Neural cell (in vitro differentiated cells): ENCODE measurements around the gene AKAP5. TPM values are rescaled to one million over a fixed set of nuclear protein-coding genes. Genes with fewer than 3 reads are reported as not detected.

Experiments used
- H2AFZ ChIP-seq: fragments of 200-600, 300-800 bp; sonication (generic), shearing (Covaris generic); 2 replicates; pipeline ENCODE4 v1.6.0; 2014; ENCODE audit warnings: low read depth, mild to moderate bottlenecking, antibody characterized with exemption, low read length, moderate library complexity
- H3F3A ChIP-seq: fragments of 200-600 bp; shearing (Covaris generic); 2 replicates; pipeline ENCODE4 v1.6.1; 2016; ENCODE audit warnings: mild to moderate bottlenecking, moderate library complexity, mixed read lengths, antibody characterized with exemption, low read length; ENCODE audit not compliant: insufficient read depth, poor library complexity, severe bottlenecking
- H3K27ac ChIP-seq: fragments of 200-600, 300-800 bp; sonication (generic), shearing (Covaris generic); 2 replicates; pipeline ENCODE4 v1.5.1; 2014; ENCODE audit warnings: mild to moderate bottlenecking, low read length, moderate library complexity
- H3K27me3 ChIP-seq: fragments of 300-800, 200-600 bp; sonication (generic), shearing (Covaris generic); 2 replicates; pipeline ENCODE4 v1.6.0; 2014; ENCODE audit warnings: mild to moderate bottlenecking, low read depth, low read length, moderate library complexity; ENCODE audit not compliant: insufficient read depth
- H3K36me3 ChIP-seq: fragments of 300-800, 200-600 bp; sonication (generic), shearing (Covaris generic); 2 replicates; pipeline ENCODE4 v1.5.1; 2014; ENCODE audit warnings: mild to moderate bottlenecking, antibody characterized with exemption, low read length, moderate library complexity; ENCODE audit not compliant: insufficient read depth
- H3K4me2 ChIP-seq: fragments of 300-800, 200-600 bp; sonication (generic), shearing (Covaris generic); 2 replicates; pipeline ENCODE4 v1.6.0; 2014; ENCODE audit warnings: mild to moderate bottlenecking, low read length
- H3K4me3 ChIP-seq: fragments of 300-800, 200-600 bp; sonication (generic), shearing (Covaris generic); 2 replicates; pipeline ENCODE4 v1.5.1; 2014; ENCODE audit warnings: mild to moderate bottlenecking, low read length, moderate library complexity
- H3K79me2 ChIP-seq: fragments of 200-600 bp; shearing (Covaris generic); replicated peaks from 2 replicates; pipeline ENCODE4 v1.6.0; 2014; ENCODE audit warnings: mild to moderate bottlenecking, low read length, moderate library complexity; ENCODE audit not compliant: insufficient read depth
- H3K9ac ChIP-seq: fragments of 300-800, 200-600 bp; sonication (generic), shearing (Covaris generic); 2 replicates; pipeline ENCODE4 v1.6.1; 2016; ENCODE audit warnings: mild to moderate bottlenecking, low read length, mixed read lengths
- H3K9me2 ChIP-seq: fragments of 200-600 bp; shearing (Covaris generic); 2 replicates; pipeline ENCODE4 v1.6.1; 2016; ENCODE audit warnings: mild to moderate bottlenecking, low read length, mixed read lengths; ENCODE audit not compliant: insufficient read depth
- H3K9me3 ChIP-seq: fragments of 200-600, 300-800 bp; sonication (generic), shearing (Covaris generic); 2 replicates; pipeline ENCODE4 v1.6.1; 2016; ENCODE audit warnings: mild to moderate bottlenecking, mixed run types, low read length, moderate library complexity, mixed read lengths
- H4K20me1 ChIP-seq: fragments of 200-600 bp; shearing (Covaris generic); 2 replicates; pipeline ENCODE4 v1.6.1; 2016; ENCODE audit warnings: mild to moderate bottlenecking, mixed run types; ENCODE audit not compliant: insufficient read depth
- CTCF ChIP-seq: fragments of 450-650 bp; IDR thresholded peaks from 2 replicates; pipeline ENCODE4 v1.5.1; 2014; ENCODE audit warnings: antibody characterized with exemption, mild to moderate bottlenecking, moderate library complexity; ENCODE audit not compliant: poor library complexity, severe bottlenecking
- EP300 ChIP-seq: fragments of 450-650 bp; conservative IDR thresholded peaks from 2 replicates; pipeline ENCODE4 v1.6.1; 2014; ENCODE audit warnings: antibody characterized with exemption, mild to moderate bottlenecking, moderate library complexity; ENCODE audit not compliant: poor library complexity, severe bottlenecking
- EZH2 ChIP-seq: fragments of 200-600, 300-800 bp; shearing (Covaris generic), sonication (generic); IDR thresholded peaks from 2 replicates; pipeline ENCODE4 v1.6.1; 2014; ENCODE audit warnings: antibody characterized with exemption, low read length, borderline replicate concordance, mild to moderate bottlenecking; ENCODE audit not compliant: insufficient read depth, poor library complexity, severe bottlenecking
- MXI1 ChIP-seq: fragments of 450-650 bp; conservative IDR thresholded peaks from 2 replicates; pipeline ENCODE4 v1.6.1; 2014; ENCODE audit warnings: antibody characterized with exemption, mild to moderate bottlenecking; ENCODE audit not compliant: poor library complexity, severe bottlenecking
- POLR2AphosphoS5 ChIP-seq: IDR thresholded peaks from 2 replicates; pipeline ENCODE4 v1.6.1; 2012
- RAD21 ChIP-seq: fragments of 450-650 bp; conservative IDR thresholded peaks from 2 replicates; pipeline ENCODE4 v1.6.1; 2014; ENCODE audit warnings: antibody characterized with exemption, mild to moderate bottlenecking, moderate library complexity
- REST ChIP-seq: IDR thresholded peaks from 2 replicates; pipeline ENCODE4 v1.6.1; 2012; ENCODE audit warnings: borderline replicate concordance
- SMC3 ChIP-seq: fragments of 450-650 bp; conservative IDR thresholded peaks from 2 replicates; pipeline ENCODE4 v1.6.1; 2014; ENCODE audit warnings: antibody characterized with exemption, mild to moderate bottlenecking, moderate library complexity; ENCODE audit not compliant: poor library complexity
- TAF1 ChIP-seq: IDR thresholded peaks from 2 replicates; pipeline ENCODE4 v1.6.1; 2012; ENCODE audit warnings: low read depth
- polyA plus RNA-seq: library from polyadenylated mRNA; depleted of rRNA; stranded (reverse); fragments of >200 nt; gene quantifications from 2 replicates; pipeline ENCODE4 v1.2.3, GENCODE V29; 2014

Gene AKAP5
- polyA plus RNA-seq, 1 donor from 2014 or later, result 1.8 TPM

GRCh38 chr14:64417055-64417770, 48.1 kb upstream of the AKAP5 start:
- Histone ChIP-seq H3K36me3 (no peaks in the 10 kb centered on the region), H3K9me3 (no peaks in the 10 kb centered on the region)

GRCh38 chr14:64417771-64418125, 47.6 kb upstream of the AKAP5 start:
- no peaks in the 10 kb centered on the region for H3K9me3 ChIP-seq
- no peak overlapping the region for H3K4me2 ChIP-seq
- no peak overlapping the region for H3K27ac ChIP-seq
- no peaks in the 10 kb centered on the region for H3K27me3 ChIP-seq
- H3K9me2 ChIP-seq, result no peaks in the 10 kb centered on the region
- H3K9ac ChIP-seq, result no peak overlapping the region
- no peak overlapping the region for H3K4me3 ChIP-seq
- no peaks in the 10 kb centered on the region for H3K79me2 ChIP-seq
- no peak overlapping the region for H2AFZ ChIP-seq
- no peaks in the 10 kb centered on the region for H3K36me3 ChIP-seq
- H3F3A ChIP-seq, result no peaks in the 10 kb centered on the region
- H4K20me1 ChIP-seq, result no peaks in the 10 kb centered on the region
- TF ChIP-seq REST (no peak), EZH2 (no peak), SMC3 (no peak), RAD21 (no peak), CTCF (no peak)

More at GRCh38 chr14:64417055-64417770, 48.1 kb upstream of the AKAP5 start:
- no peaks in the 10 kb centered on the region for H4K20me1 ChIP-seq
- H2AFZ ChIP-seq, result no peak overlapping the region
- no peak overlapping the region for H3K4me2 ChIP-seq
- H3K27me3 ChIP-seq, result no peaks in the 10 kb centered on the region
- H3K9ac ChIP-seq, result no peak overlapping the region
- no peaks in the 10 kb centered on the region for H3K79me2 ChIP-seq
- no peaks in the 10 kb centered on the region for H3F3A ChIP-seq
- no peaks in the 10 kb centered on the region for H3K9me2 ChIP-seq
- H3K4me3 ChIP-seq, result no peak overlapping the region
- no peak overlapping the region for H3K27ac ChIP-seq
- TF ChIP-seq CTCF (no peak), TAF1 (no peak), SMC3 (no peak), MXI1 (no peak), REST (no peak), RAD21 (no peak), EZH2 (no peak), EP300 (no peak), POLR2AphosphoS5 (no peak)
